A549 (cell line): ENCODE measurements around the gene RETREG1.

Source experiments
- CHD2 ChIP-seq: fragments of 150-350 bp; IDR thresholded peaks from 2 replicates; pipeline ENCODE4 v1.6.1; 2014; ENCODE audit warnings: low read length; ENCODE audit not compliant: partially characterized antibody
- CTCF ChIP-seq: fragments of >200 bp; sonication (Bioruptor Twin); formaldehyde crosslinking; IDR thresholded peaks from 3 replicates; pipeline ENCODE4 v1.5.1; 2016

GRCh38 chr5:16626696-16627264 lies 10.0 kb upstream of the RETREG1 start:
- TF ChIP-seq CTCF = no peak
- no peak for TF ChIP-seq CHD2
